ENCODE results near the gene ING3. TPM values are rescaled to one million over a fixed set of nuclear protein-coding genes. Genes with fewer than 3 reads are reported as not detected.

The ING3 gene
- total and polyA plus RNA-seq, 8 donors, result 6.2 to 10.8 (median 7.6) TPM

DNA sequence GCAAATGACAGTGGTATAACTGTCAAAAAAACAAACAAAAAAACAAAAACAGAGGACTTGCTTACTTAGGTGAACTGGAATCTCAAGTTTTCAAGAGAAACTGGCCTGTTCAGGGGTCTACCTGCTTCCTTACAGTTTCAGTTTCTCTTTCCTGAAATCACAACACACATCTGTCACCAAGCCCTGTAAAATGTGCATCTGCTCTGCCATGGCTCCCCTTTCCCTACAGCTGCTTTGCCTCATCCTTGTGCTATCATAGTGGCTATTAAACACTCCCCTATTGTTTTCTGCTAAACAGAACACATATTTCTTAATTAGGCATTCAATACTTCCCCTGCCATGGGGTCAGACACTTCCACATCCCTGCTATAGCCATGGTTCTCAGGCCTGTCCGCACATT, 75.6 kb downstream of the ING3 start:
- Histone ChIP-seq H3K4me3 (no peak overlapping the region), H3K4me1 (no peaks in the 10 kb centered on the region), H3K36me3 (no peaks in the 10 kb centered on the region), H3K9me3 (no peaks in the 10 kb centered on the region), H3K27ac (no peak overlapping the region), H3K27me3 (no peaks in the 10 kb centered on the region)
- DNase-seq (no peak), FAIRE-seq (no peak), ATAC-seq (no peak)
- intact Hi-C loops (cut with DNase I), result no loop called here
- 99 to 100% methylated on average over 1 of the region's 1 CpG for WGBS, 2 donors
- TF ChIP-seq, protein P1, sequence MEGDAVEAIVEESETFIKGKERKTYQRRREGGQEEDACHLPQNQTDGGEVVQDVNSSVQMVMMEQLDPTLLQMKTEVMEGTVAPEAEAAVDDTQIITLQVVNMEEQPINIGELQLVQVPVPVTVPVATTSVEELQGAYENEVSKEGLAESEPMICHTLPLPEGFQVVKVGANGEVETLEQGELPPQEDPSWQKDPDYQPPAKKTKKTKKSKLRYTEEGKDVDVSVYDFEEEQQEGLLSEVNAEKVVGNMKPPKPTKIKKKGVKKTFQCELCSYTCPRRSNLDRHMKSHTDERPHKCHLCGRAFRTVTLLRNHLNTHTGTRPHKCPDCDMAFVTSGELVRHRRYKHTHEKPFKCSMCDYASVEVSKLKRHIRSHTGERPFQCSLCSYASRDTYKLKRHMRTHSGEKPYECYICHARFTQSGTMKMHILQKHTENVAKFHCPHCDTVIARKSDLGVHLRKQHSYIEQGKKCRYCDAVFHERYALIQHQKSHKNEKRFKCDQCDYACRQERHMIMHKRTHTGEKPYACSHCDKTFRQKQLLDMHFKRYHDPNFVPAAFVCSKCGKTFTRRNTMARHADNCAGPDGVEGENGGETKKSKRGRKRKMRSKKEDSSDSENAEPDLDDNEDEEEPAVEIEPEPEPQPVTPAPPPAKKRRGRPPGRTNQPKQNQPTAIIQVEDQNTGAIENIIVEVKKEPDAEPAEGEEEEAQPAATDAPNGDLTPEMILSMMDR (IDR thresholded peaks at IDR 0.05), result no peak

DNA sequence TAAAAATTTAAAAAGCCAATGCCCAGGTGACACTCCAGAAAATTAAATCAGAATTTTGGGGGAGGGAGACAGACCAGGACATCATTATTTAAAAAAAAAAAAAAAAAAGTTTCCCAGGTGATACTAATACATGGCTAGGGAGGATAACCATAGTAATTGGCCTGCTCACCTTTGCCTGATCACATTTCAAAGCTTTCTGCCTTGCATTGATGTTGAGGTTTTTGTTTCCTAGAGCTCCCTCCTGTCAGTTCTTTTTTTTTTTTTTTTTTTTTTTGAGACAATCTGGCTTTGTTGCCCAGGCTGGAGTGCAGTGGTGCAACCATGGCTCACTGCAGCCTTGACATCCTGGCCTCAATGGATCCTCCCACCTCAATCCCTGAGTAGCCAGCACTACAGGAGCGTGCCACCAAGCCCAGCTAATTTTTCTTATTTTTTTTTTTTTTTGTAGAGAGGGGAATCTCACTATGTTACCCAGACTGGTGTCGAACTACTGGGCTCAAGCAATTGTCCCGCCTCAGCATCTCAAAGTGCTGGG, 76.1 kb downstream of the ING3 start:
- WGBS, 2 donors, result 86 to 87% methylated on average over 3 of the region's 3 CpGs
- intact Hi-C loops (cut with DNase I), result no loop called here
- ATAC-seq (no peak), FAIRE-seq (no peak), DNase-seq (no peak)
- Histone ChIP-seq H3K27me3 (no peaks in the 10 kb centered on the region), H3K4me3 (no peak overlapping the region), H3K9me3 (no peaks in the 10 kb centered on the region), H3K27ac (no peak overlapping the region), H3K4me1 (no peaks in the 10 kb centered on the region), H3K36me3 (no peaks in the 10 kb centered on the region)
- TF ChIP-seq, protein P1 (IDR thresholded peaks at IDR 0.05), result no peak

Other genes with a start within 250 kb of the ING3 start
- gene TSPAN12, start 92.6 kb upstream of the ING3 start, total RNA-seq, result 10 to 100 TPM in 1 of 6 donors, 1 to 10 TPM in 5; 5.2 to 13.4 (median 8.9) TPM
- 10 to 100 TPM in 1 of 2 donors, 1 to 10 TPM in 1; 3.9 to 16.0 TPM for gene TSPAN12, start 92.6 kb upstream of the ING3 start, polyA plus RNA-seq
- 1 to 10 TPM; 1.3 to 6.1 (median 1.9) TPM for gene CPED1, start 37.9 kb downstream of the ING3 start, total RNA-seq
- gene CPED1, start 37.9 kb downstream of the ING3 start, polyA plus RNA-seq, result under 1 TPM; 0.57 to 0.61 TPM